GM23338 (cell line): ENCODE data around the gene VCL. TPM values are rescaled to one million over a fixed set of nuclear protein-coding genes. Genes with fewer than 3 reads are reported as not detected.

Source experiments
- ATAC-seq: fragments of 200-7000 bp; cut with Tn5 transposase; 3 replicates; pipeline ENCODE4 v1.9.1; 2020
- DNase-seq: peaks from one replicate; pipeline ENCODE4 v3.0.0-alpha.2; 2015; ENCODE audit warnings: low spot score
- H2AFZ ChIP-seq: fragments of 200-600 bp; sonication (generic); 2 replicates; pipeline ENCODE4 v1.8.0; 2016; ENCODE audit warnings: antibody characterized with exemption, mild to moderate bottlenecking, moderate library complexity
- H3F3A ChIP-seq: fragments of 200-600 bp; sonication (generic); replicated peaks from 2 replicates; pipeline ENCODE4 v1.8.0; 2017; ENCODE audit warnings: antibody characterized with exemption, mixed run types, low read depth
- H3K27ac ChIP-seq: fragments of 200-600 bp; sonication (generic); 2 replicates; pipeline ENCODE4 v1.6.1; 2016; ENCODE audit warnings: low read depth
- H3K27me3 ChIP-seq: fragments of 200-600 bp; sonication (generic); 2 replicates; pipeline ENCODE4 v1.8.0; 2016; ENCODE audit warnings: mild to moderate bottlenecking, mixed run types, moderate library complexity; ENCODE audit not compliant: insufficient read depth
- H3K36me3 ChIP-seq: fragments of 200-600 bp; sonication (generic); 2 replicates; pipeline ENCODE4 v1.8.0; 2016; ENCODE audit warnings: mild to moderate bottlenecking; ENCODE audit not compliant: insufficient read depth
- H3K4me1 ChIP-seq: fragments of 200-600 bp; sonication (generic); 2 replicates; pipeline ENCODE4 v1.8.0; 2016; ENCODE audit warnings: mild to moderate bottlenecking, moderate library complexity; ENCODE audit not compliant: insufficient read depth
- H3K4me2 ChIP-seq: fragments of 200-600 bp; sonication (generic); 2 replicates; pipeline ENCODE4 v1.7.1; 2017; ENCODE audit warnings: mixed run types
- H3K4me3 ChIP-seq: fragments of 200-600 bp; sonication (generic); 2 replicates; pipeline ENCODE4 v1.6.1; 2016; ENCODE audit warnings: mixed run types
- H3K79me2 ChIP-seq: fragments of 200-600 bp; sonication (generic); replicated peaks from 2 replicates; pipeline ENCODE4 v1.8.0; 2017; ENCODE audit warnings: mild to moderate bottlenecking; ENCODE audit not compliant: insufficient read depth
- H3K9me2 ChIP-seq: fragments of 200-600 bp; sonication (generic); 2 replicates; pipeline ENCODE4 v1.8.0; 2017; ENCODE audit not compliant: insufficient read depth
- H4K20me1 ChIP-seq: fragments of 200-600 bp; sonication (generic); replicated peaks from 2 replicates; pipeline ENCODE4 v1.8.0; 2017; ENCODE audit warnings: mild to moderate bottlenecking; ENCODE audit not compliant: insufficient read depth
- H3K27ac Mint-ChIP-seq: 2 replicates; pipeline ENCODE4 v1.8.0; 2020; ENCODE audit warnings: inconsistent platforms, mild to moderate bottlenecking, moderate library complexity, mixed read lengths
- H3K27me3 Mint-ChIP-seq: 3 replicates; pipeline ENCODE4 v1.8.0; 2022; ENCODE audit warnings: low read depth, mild to moderate bottlenecking, moderate library complexity, mixed read lengths, inconsistent platforms; ENCODE audit not compliant: insufficient read depth, poor library complexity
- H3K36me3 Mint-ChIP-seq: 3 replicates; pipeline ENCODE4 v1.8.0; 2021; ENCODE audit warnings: low read depth, mild to moderate bottlenecking, inconsistent platforms, moderate library complexity, mixed read lengths
- H3K4me1 Mint-ChIP-seq: 3 replicates; pipeline ENCODE4 v1.8.0; 2020; ENCODE audit warnings: mild to moderate bottlenecking, inconsistent platforms, mixed read lengths
- H3K4me3 Mint-ChIP-seq: 3 replicates; pipeline ENCODE4 v1.8.0; 2021; ENCODE audit warnings: moderate library complexity, mild to moderate bottlenecking, inconsistent platforms, mixed read lengths
- H3K9me3 Mint-ChIP-seq: 3 replicates; pipeline ENCODE4 v1.8.0; 2020; ENCODE audit warnings: moderate library complexity, mild to moderate bottlenecking, inconsistent platforms, mixed read lengths
- CREB1 ChIP-seq: fragments of 250-450 bp; sonication (Bioruptor Pico); IDR thresholded peaks from 2 replicates; pipeline ENCODE4 v1.5.0; 2020; ENCODE audit warnings: low read depth, mild to moderate bottlenecking, moderate library complexity
- EZH2phosphoT487 ChIP-seq: fragments of 200-600 bp; sonication (generic); IDR thresholded peaks from one replicate; pipeline ENCODE4 v1.8.1; 2018; ENCODE audit warnings: antibody characterized with exemption; ENCODE audit not compliant: unreplicated experiment
- NANOG ChIP-seq: IDR thresholded peaks from 2 replicates; pipeline ENCODE4 v1.6.1; 2016; ENCODE audit warnings: antibody characterized with exemption, borderline replicate concordance
- POLR2AphosphoS5 ChIP-seq: IDR thresholded peaks from 2 replicates; pipeline ENCODE4 v1.6.1; 2016; ENCODE audit warnings: antibody characterized with exemption, low read depth
- ZNF114 ChIP-seq: fragments of 250-450 bp; sonication (Bioruptor Pico); IDR thresholded peaks from 2 replicates; pipeline ENCODE4 v1.5.0; 2020; ENCODE audit warnings: mild to moderate bottlenecking, moderate library complexity
- polyA plus RNA-seq: library from polyadenylated mRNA; unstranded; fragments of >200 nt; fragmentation: Nextera tagmentation; extraction: Ambion mirVana; gene quantifications from 2 replicates; pipeline ENCODE4 v1.2.1, GENCODE V29; 2016
- total RNA-seq: library from RNA; depleted of rRNA; stranded (reverse); fragments of >200 nt; shearing (Covaris generic); gene quantifications from 2 replicates; pipeline ENCODE4 v1.2.3, GENCODE V29; 2014
- TF ChIP-seq, protein P1 (sequence below): fragments of 250-450 bp; sonication (Bioruptor Pico); IDR thresholded peaks from 2 replicates; pipeline ENCODE4 v1.5.0; 2020; ENCODE audit warnings: mild to moderate bottlenecking, moderate library complexity
- TF ChIP-seq, protein P2 (sequence below): IDR thresholded peaks from 2 replicates; pipeline ENCODE4 v1.6.1; 2016; ENCODE audit warnings: antibody characterized with exemption
- TF ChIP-seq, protein P3 (sequence below), 2 experiments: fragments of 200-600 bp in 1 of 2; sonication (generic) in 1 of 2; conservative IDR thresholded peaks; 2 replicates each; pipeline versions ENCODE4 v1.5.1 to v1.6.1; 2016 to 2017; ENCODE audit warnings: antibody characterized with exemption in 2 of 2, low read depth in 2 of 2, mild to moderate bottlenecking in 2 of 2, moderate library complexity in 1 of 2

VCL gene
- total and polyA plus RNA-seq, 2 experiments from 2014 or later = 60.7 to 254 TPM

DNA sequence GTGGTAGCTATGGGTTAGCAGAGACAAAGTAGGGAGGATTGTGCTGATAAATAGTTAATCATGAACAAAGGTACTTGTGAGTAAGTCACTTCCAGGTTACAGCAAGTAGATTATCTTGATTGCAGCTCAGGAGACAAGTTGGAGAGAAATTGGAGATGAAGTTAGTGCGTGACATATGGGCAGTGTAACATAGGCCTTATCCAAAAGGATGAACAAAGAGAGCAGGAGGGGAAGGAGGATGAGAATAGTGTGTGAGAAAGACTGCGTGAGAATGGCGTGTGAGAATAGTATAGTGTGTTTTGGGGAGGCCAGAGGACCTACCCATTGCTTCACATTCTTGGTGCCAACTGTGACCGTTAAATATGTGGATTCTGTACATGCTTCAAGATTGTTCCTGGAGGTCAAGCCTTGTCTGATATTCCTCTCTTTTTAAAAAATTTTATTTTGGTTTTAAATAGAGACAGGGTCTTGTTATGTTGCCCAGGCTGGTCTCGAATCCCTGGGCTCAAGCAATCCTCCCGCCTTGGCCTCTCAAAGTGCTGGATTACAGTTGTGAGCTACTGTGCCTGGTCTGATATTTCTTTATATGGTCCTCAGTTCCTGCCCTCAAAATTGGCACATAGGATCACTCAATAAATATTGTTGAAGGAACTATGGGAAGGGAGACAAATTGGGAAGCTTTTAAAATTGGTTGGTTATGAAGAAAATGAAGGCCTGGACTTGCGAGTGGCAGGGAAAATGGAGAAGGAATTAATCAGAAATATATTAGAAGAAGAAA lies 3.2 kb downstream of the VCL start (continued):
- TF ChIP-seq, protein P1, sequence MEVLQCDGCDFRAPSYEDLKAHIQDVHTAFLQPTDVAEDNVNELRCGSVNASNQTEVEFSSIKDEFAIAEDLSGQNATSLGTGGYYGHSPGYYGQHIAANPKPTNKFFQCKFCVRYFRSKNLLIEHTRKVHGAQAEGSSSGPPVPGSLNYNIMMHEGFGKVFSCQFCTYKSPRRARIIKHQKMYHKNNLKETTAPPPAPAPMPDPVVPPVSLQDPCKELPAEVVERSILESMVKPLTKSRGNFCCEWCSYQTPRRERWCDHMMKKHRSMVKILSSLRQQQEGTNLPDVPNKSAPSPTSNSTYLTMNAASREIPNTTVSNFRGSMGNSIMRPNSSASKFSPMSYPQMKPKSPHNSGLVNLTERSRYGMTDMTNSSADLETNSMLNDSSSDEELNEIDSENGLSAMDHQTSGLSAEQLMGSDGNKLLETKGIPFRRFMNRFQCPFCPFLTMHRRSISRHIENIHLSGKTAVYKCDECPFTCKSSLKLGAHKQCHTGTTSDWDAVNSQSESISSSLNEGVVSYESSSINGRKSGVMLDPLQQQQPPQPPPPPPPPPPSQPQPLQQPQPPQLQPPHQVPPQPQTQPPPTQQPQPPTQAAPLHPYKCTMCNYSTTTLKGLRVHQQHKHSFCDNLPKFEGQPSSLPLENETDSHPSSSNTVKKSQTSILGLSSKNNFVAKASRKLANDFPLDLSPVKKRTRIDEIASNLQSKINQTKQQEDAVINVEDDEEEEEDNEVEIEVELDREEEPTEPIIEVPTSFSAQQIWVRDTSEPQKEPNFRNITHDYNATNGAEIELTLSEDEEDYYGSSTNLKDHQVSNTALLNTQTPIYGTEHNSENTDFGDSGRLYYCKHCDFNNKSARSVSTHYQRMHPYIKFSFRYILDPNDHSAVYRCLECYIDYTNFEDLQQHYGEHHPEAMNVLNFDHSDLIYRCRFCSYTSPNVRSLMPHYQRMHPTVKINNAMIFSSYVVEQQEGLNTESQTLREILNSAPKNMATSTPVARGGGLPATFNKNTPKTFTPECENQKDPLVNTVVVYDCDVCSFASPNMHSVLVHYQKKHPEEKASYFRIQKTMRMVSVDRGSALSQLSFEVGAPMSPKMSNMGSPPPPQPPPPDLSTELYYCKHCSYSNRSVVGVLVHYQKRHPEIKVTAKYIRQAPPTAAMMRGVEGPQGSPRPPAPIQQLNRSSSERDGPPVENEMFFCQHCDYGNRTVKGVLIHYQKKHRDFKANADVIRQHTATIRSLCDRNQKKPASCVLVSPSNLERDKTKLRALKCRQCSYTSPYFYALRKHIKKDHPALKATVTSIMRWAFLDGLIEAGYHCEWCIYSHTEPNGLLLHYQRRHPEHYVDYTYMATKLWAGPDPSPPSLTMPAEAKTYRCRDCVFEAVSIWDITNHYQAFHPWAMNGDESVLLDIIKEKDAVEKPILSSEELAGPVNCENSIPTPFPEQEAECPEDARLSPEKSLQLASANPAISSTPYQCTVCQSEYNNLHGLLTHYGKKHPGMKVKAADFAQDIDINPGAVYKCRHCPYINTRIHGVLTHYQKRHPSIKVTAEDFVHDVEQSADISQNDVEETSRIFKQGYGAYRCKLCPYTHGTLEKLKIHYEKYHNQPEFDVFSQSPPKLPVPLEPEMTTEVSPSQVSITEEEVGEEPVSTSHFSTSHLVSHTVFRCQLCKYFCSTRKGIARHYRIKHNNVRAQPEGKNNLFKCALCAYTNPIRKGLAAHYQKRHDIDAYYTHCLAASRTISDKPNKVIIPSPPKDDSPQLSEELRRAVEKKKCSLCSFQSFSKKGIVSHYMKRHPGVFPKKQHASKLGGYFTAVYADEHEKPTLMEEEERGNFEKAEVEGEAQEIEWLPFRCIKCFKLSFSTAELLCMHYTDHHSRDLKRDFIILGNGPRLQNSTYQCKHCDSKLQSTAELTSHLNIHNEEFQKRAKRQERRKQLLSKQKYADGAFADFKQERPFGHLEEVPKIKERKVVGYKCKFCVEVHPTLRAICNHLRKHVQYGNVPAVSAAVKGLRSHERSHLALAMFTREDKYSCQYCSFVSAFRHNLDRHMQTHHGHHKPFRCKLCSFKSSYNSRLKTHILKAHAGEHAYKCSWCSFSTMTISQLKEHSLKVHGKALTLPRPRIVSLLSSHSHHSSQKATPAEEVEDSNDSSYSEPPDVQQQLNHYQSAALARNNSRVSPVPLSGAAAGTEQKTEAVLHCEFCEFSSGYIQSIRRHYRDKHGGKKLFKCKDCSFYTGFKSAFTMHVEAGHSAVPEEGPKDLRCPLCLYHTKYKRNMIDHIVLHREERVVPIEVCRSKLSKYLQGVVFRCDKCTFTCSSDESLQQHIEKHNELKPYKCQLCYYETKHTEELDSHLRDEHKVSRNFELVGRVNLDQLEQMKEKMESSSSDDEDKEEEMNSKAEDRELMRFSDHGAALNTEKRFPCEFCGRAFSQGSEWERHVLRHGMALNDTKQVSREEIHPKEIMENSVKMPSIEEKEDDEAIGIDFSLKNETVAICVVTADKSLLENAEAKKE (CRISPR knock-in tag) = no peak
- TF ChIP-seq ZNF114 (CRISPR knock-in tag) (no peak), POLR2AphosphoS5 (no peak), NANOG (no peak), EZH2phosphoT487 (no peak)
- TF ChIP-seq, protein P2, sequence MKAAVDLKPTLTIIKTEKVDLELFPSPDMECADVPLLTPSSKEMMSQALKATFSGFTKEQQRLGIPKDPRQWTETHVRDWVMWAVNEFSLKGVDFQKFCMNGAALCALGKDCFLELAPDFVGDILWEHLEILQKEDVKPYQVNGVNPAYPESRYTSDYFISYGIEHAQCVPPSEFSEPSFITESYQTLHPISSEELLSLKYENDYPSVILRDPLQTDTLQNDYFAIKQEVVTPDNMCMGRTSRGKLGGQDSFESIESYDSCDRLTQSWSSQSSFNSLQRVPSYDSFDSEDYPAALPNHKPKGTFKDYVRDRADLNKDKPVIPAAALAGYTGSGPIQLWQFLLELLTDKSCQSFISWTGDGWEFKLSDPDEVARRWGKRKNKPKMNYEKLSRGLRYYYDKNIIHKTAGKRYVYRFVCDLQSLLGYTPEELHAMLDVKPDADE = no peak

DNA sequence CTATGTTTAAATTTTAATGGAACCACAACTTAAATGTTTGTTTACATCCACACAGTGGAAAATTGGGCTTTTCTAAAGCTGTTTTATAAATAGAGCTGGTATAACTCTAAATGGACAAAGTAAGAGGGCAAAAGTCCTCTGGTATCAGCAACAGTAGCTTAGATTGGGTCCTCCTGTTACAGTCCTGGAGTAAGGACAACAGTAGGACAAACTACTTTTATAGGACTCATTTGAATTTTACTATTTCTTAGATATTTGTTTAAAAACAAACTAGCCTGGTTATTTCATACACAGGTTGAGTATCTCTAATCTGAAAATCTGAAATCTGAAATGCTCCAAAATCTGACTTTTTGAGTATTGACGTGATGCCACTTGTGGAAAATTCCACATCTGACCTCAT lies 8.4 kb downstream of the VCL start:
- ATAC-seq (no peak), DNase-seq (no peak)
- Histone ChIP-seq H3F3A (0 out of 2 replicates have a peak, but pooled peaks cover 2% of the 10 kb centered on the region), H2AFZ (no peak overlapping the region), H3K4me2 (no peak overlapping the region), H3K27me3 (no peaks in the 10 kb centered on the region), H3K27ac (no peak overlapping the region), H3K4me3 (no peak overlapping the region), H3K79me2 (peaks cover 100% of the 10 kb centered on the region), H3K36me3 (peaks cover 18% of the 10 kb centered on the region), H3K9me2 (no peaks in the 10 kb centered on the region), H3K4me1 (peaks cover 34% of the 10 kb centered on the region), H4K20me1 (peaks cover 72% of the 10 kb centered on the region)
- peaks cover 60% of the 10 kb centered on the region; the same call in 2 of the 3 replicates for H3K36me3 Mint-ChIP-seq
- no peaks in the 10 kb centered on the region; the same call in 2 of the 3 replicates for H3K9me3 Mint-ChIP-seq
- TF ChIP-seq, protein P2 = no peak
- TF ChIP-seq, protein P3, sequence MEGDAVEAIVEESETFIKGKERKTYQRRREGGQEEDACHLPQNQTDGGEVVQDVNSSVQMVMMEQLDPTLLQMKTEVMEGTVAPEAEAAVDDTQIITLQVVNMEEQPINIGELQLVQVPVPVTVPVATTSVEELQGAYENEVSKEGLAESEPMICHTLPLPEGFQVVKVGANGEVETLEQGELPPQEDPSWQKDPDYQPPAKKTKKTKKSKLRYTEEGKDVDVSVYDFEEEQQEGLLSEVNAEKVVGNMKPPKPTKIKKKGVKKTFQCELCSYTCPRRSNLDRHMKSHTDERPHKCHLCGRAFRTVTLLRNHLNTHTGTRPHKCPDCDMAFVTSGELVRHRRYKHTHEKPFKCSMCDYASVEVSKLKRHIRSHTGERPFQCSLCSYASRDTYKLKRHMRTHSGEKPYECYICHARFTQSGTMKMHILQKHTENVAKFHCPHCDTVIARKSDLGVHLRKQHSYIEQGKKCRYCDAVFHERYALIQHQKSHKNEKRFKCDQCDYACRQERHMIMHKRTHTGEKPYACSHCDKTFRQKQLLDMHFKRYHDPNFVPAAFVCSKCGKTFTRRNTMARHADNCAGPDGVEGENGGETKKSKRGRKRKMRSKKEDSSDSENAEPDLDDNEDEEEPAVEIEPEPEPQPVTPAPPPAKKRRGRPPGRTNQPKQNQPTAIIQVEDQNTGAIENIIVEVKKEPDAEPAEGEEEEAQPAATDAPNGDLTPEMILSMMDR (conservative IDR thresholded peaks at IDR 0.05; ENCODE audit: low read depth in 2 of 2) = no peak
- no peak for TF ChIP-seq CREB1 (CRISPR knock-in tag)
- peaks cover 18% of the 10 kb centered on the region for H3K27me3 Mint-ChIP-seq
- H3K4me3 Mint-ChIP-seq = no peak overlapping the region
- no peak overlapping the region; the same call in 1 of the 2 replicates for H3K27ac Mint-ChIP-seq
- H3K4me1 Mint-ChIP-seq = peaks cover 51% of the 10 kb centered on the region
